GM12892 (cell line): Measurements from ENCODE around the gene POFUT1.

Experiments
- POLR2A ChIP-seq: IDR thresholded peaks from 2 replicates; pipeline ENCODE4 v1.6.1; 2011; ENCODE audit warnings: low read depth, low read length, control low read depth
- POLR2AphosphoS5 ChIP-seq: IDR thresholded peaks from 2 replicates; pipeline ENCODE4 v1.6.1; 2011; ENCODE audit warnings: low read depth, low read length, control low read depth
- TAF1 ChIP-seq: IDR thresholded peaks from 2 replicates; pipeline ENCODE4 v1.6.1; 2011; ENCODE audit warnings: low read depth, mild to moderate bottlenecking, control low read depth, low read length, borderline replicate concordance

- TF ChIP-seq POLR2AphosphoS5 (no peak), POLR2A (no peak), TAF1 (no peak)
Measured at GRCh38 chr20:32282461-32282860, 74.8 kb downstream of the POFUT1 start.
